ENCODE results near the gene PMIS2. TPM values are rescaled to one million over a fixed set of nuclear protein-coding genes. Genes with fewer than 3 reads are reported as not detected.
A peak's percentile ranks its signal among the peaks of the same experiment; 100 is the strongest.

The PMIS2 gene
- total RNA-seq, 1 donor from 2014 or later: not detected

GRCh38 chr19:35618857-35619256 is 32.9 kb downstream of the PMIS2 start:
- DNase-seq: no peak
- H3K9me3 Mint-ChIP-seq: no peaks in the 10 kb centered on the region
- H3K4me1 Mint-ChIP-seq: peaks cover under 1% of the 10 kb centered on the region
- intact Hi-C loops (cut with micrococcal nuclease): no loop called here
- H3K27me3 Mint-ChIP-seq: no peaks in the 10 kb centered on the region
- no peak overlapping the region for H3K4me3 Mint-ChIP-seq
- H3K36me3 Mint-ChIP-seq (ENCODE audit: low read depth): peaks cover 17% of the 10 kb centered on the region
- H3K27ac Mint-ChIP-seq: no peak overlapping the region

- Mint-ChIP-seq H3K4me3 (no peak overlapping the region), H3K27ac (no peak overlapping the region), H3K4me1 (no peaks in the 10 kb centered on the region), H3K27me3 (no peaks in the 10 kb centered on the region), H3K9me3 (no peaks in the 10 kb centered on the region), H3K36me3 (ENCODE audit: low read depth) (peaks cover 16% of the 10 kb centered on the region)
- intact Hi-C loops (cut with micrococcal nuclease): no loop called here
- DNase-seq: no peak
Observed at GRCh38 chr19:35619290-35619923, 33.4 kb downstream of the PMIS2 start.

- peaks cover 14% of the 10 kb centered on the region for H3K36me3 Mint-ChIP-seq (ENCODE audit: low read depth)
- H3K4me1 Mint-ChIP-seq: no peaks in the 10 kb centered on the region
- no peak overlapping the region for H3K27ac Mint-ChIP-seq
- no peaks in the 10 kb centered on the region for H3K27me3 Mint-ChIP-seq
- no peaks in the 10 kb centered on the region for H3K9me3 Mint-ChIP-seq
- intact Hi-C loops (cut with micrococcal nuclease): no loop called here
- DNase-seq: no peak
- no peak overlapping the region for H3K4me3 Mint-ChIP-seq
Observed at GRCh38 chr19:35620001-35620400, 34.0 kb downstream of the PMIS2 start.

- DNase-seq: no peak
- no peaks in the 10 kb centered on the region for H3K27me3 Mint-ChIP-seq
- no peak overlapping the region for H3K4me3 Mint-ChIP-seq
Observed at GRCh38 chr19:35621708-35622107, 35.7 kb downstream of the PMIS2 start.

GRCh38 chr19:35622750-35623149 is 36.8 kb downstream of the PMIS2 start:
- Mint-ChIP-seq H3K4me1 (no peaks in the 10 kb centered on the region), H3K27ac (no peak overlapping the region), H3K9me3 (no peaks in the 10 kb centered on the region), H3K27me3 (no peaks in the 10 kb centered on the region), H3K4me3 (no peak overlapping the region), H3K36me3 (ENCODE audit: low read depth) (peaks cover 7% of the 10 kb centered on the region)
- intact Hi-C loops (cut with micrococcal nuclease): no loop called here
- DNase-seq: no peak

More at GRCh38 chr19:35621708-35622107, 35.7 kb downstream of the PMIS2 start:
- no peak overlapping the region for H3K27ac Mint-ChIP-seq
- H3K9me3 Mint-ChIP-seq: no peaks in the 10 kb centered on the region
- intact Hi-C loops (cut with micrococcal nuclease): no loop called here
- H3K4me1 Mint-ChIP-seq: no peaks in the 10 kb centered on the region
- H3K36me3 Mint-ChIP-seq (ENCODE audit: low read depth): peaks cover 7% of the 10 kb centered on the region

GRCh38 chr19:35623327-35624010 is 37.5 kb downstream of the PMIS2 start:
- DNase-seq: no peak
- Mint-ChIP-seq H3K9me3 (no peaks in the 10 kb centered on the region), H3K36me3 (ENCODE audit: low read depth) (peaks cover 7% of the 10 kb centered on the region), H3K4me3 (no peak overlapping the region), H3K27me3 (no peaks in the 10 kb centered on the region), H3K27ac (no peak overlapping the region), H3K4me1 (peaks cover 4% of the 10 kb centered on the region)
- intact Hi-C loops (cut with micrococcal nuclease): no loop called here

GRCh38 chr19:35628264-35628564 is 42.2 kb downstream of the PMIS2 start:
- intact Hi-C loops (cut with micrococcal nuclease): loop anchor here (1.0 to 5.0 kb wide), 4 partner anchors 16 to 84 kb away; partner anchors contain the start of genes HAUS5 and TMEM147
- DNase-seq: no peak
- peak overlapping the region; percentile 100 for H3K27ac Mint-ChIP-seq
- peaks cover 2% of the 10 kb centered on the region for H3K27me3 Mint-ChIP-seq
- H3K4me1 Mint-ChIP-seq: peaks cover 22% of the 10 kb centered on the region
- no peaks in the 10 kb centered on the region for H3K9me3 Mint-ChIP-seq
- peaks cover 30% of the 10 kb centered on the region for H3K36me3 Mint-ChIP-seq (ENCODE audit: low read depth)
- H3K4me3 Mint-ChIP-seq: peak overlapping the region; percentile 99

GRCh38 chr19:35628565-35629331 is 42.8 kb downstream of the PMIS2 start, which contains the start of gene RBM42:
Gene RBM42 (plus strand): TSS chr19:35629036. CDS start chr19:35629154, 118 bp downstream.
- peaks cover 2% of the 10 kb centered on the region for H3K27me3 Mint-ChIP-seq
- peaks cover 23% of the 10 kb centered on the region for H3K4me1 Mint-ChIP-seq
- no peaks in the 10 kb centered on the region for H3K9me3 Mint-ChIP-seq
- peaks cover 33% of the 10 kb centered on the region for H3K36me3 Mint-ChIP-seq (ENCODE audit: low read depth)
- peak within 1 kb of the TSS; percentile 99 for H3K4me3 Mint-ChIP-seq
- peak; percentile 99 for DNase-seq
- intact Hi-C loops (cut with micrococcal nuclease): loop anchor here (1.0 to 5.0 kb wide), 4 partner anchors 16 to 84 kb away; partner anchors contain the start of genes HAUS5 and TMEM147
- H3K27ac Mint-ChIP-seq: peak within 1 kb of the TSS; percentile 100

- DNase-seq: no peak
- no peaks in the 10 kb centered on the region for H3K9me3 Mint-ChIP-seq
Observed at GRCh38 chr19:35629332-35629633, 43.3 kb downstream of the PMIS2 start.

GRCh38 chr19:35633727-35634440 is 47.9 kb downstream of the PMIS2 start:
- Mint-ChIP-seq H3K27ac (no peak overlapping the region), H3K9me3 (no peaks in the 10 kb centered on the region), H3K4me1 (peaks cover 15% of the 10 kb centered on the region), H3K27me3 (peaks cover under 1% of the 10 kb centered on the region), H3K4me3 (no peak overlapping the region), H3K36me3 (ENCODE audit: low read depth) (peaks cover 58% of the 10 kb centered on the region)
- intact Hi-C loops (cut with micrococcal nuclease): no loop called here
- DNase-seq: no peak

More at GRCh38 chr19:35629332-35629633, 43.3 kb downstream of the PMIS2 start:
- peak overlapping the region; percentile 99 for H3K4me3 Mint-ChIP-seq
- H3K27me3 Mint-ChIP-seq: peaks cover 2% of the 10 kb centered on the region
- H3K27ac Mint-ChIP-seq: peak overlapping the region; percentile 100
- peaks cover 23% of the 10 kb centered on the region for H3K4me1 Mint-ChIP-seq
- intact Hi-C loops (cut with micrococcal nuclease): loop anchor here (5.0 kb wide), 2 partner anchors 82 to 83 kb away; partner anchors contain the start of gene TMEM147
- peaks cover 38% of the 10 kb centered on the region for H3K36me3 Mint-ChIP-seq (ENCODE audit: low read depth)

- peaks cover 47% of the 10 kb centered on the region for H3K36me3 Mint-ChIP-seq (ENCODE audit: low read depth)
- H3K9me3 Mint-ChIP-seq: no peaks in the 10 kb centered on the region
- intact Hi-C loops (cut with micrococcal nuclease): no loop called here
- peaks cover 15% of the 10 kb centered on the region for H3K4me1 Mint-ChIP-seq
- H3K4me3 Mint-ChIP-seq: no peak overlapping the region
- H3K27me3 Mint-ChIP-seq: no peaks in the 10 kb centered on the region
- no peak overlapping the region for H3K27ac Mint-ChIP-seq
- no peak for DNase-seq
Observed at GRCh38 chr19:35636651-35637050, 50.7 kb downstream of the PMIS2 start.

Data from activated CD4-positive, alpha-beta T cell treated with anti-CD3 and anti-CD28 coated beads, Interleukin-2, amount 10 ng/mL, durations not matched to agents 24 days and 14 days (primary cell).